HL-60 (cell line): ENCODE data around the gene CNTROB.

Source experiments
- DNase-seq, 2 experiments: peaks; one replicate each; pipeline ENCODE4 v3.0.0-alpha.2; 2010 to 2020; ENCODE audit warnings: low read depth in 1 of 2, low spot score in 1 of 2
- H3K27ac ChIP-seq: fragments of 250-450 bp; sonication (Bioruptor Pico); replicated peaks from 2 replicates; pipeline ENCODE4 v1.5.1; 2020; ENCODE audit warnings: mild to moderate bottlenecking, moderate library complexity
- H3K27me3 ChIP-seq: fragments of 250-450 bp; sonication (Bioruptor Pico); 2 replicates; pipeline ENCODE4 v1.5.1; 2021; ENCODE audit warnings: mild to moderate bottlenecking, moderate library complexity; ENCODE audit not compliant: insufficient read depth, poor library complexity, severe bottlenecking
- H3K4me3 ChIP-seq: replicated peaks from 2 replicates; pipeline ENCODE4 v1.5.1; 2011; ENCODE audit warnings: mild to moderate bottlenecking, control low read depth, low read length; ENCODE audit not compliant: insufficient read depth
- CTCF ChIP-seq: IDR thresholded peaks from one replicate; pipeline ENCODE4 v1.5.1; 2011; ENCODE audit warnings: low read length, control low read depth, inconsistent platforms; ENCODE audit not compliant: insufficient read depth
- GABPA ChIP-seq: IDR thresholded peaks from 2 replicates; pipeline ENCODE4 v1.6.1; 2012; ENCODE audit warnings: low read depth
- POLR2AphosphoS5 ChIP-seq: IDR thresholded peaks from 2 replicates; pipeline ENCODE4 v1.6.1; 2012; ENCODE audit warnings: low read depth
- REST ChIP-seq: IDR thresholded peaks from 2 replicates; pipeline ENCODE4 v1.6.1; 2012; ENCODE audit warnings: low read depth; ENCODE audit not compliant: insufficient replicate concordance
- SPI1 ChIP-seq: IDR thresholded peaks from 2 replicates; pipeline ENCODE4 v1.6.1; 2012; ENCODE audit warnings: low read depth, mild to moderate bottlenecking, borderline replicate concordance

Gene CNTROB

GRCh38 chr17:7943291-7943690 lies 11.3 kb downstream of the CNTROB start:
- Histone ChIP-seq H3K27ac (no peak overlapping the region), H3K4me3 (no peak overlapping the region), H3K27me3 (no peaks in the 10 kb centered on the region)
- no peak for DNase-seq
- TF ChIP-seq GABPA: no peak
- no peak for TF ChIP-seq SPI1
- no peak for TF ChIP-seq CTCF
- no peak for TF ChIP-seq POLR2AphosphoS5
- TF ChIP-seq REST: no peak

- TF ChIP-seq GABPA: no peak
- Histone ChIP-seq H3K27ac (no peak overlapping the region), H3K4me3 (no peak overlapping the region), H3K27me3 (no peaks in the 10 kb centered on the region)
- DNase-seq: no peak
Measured at GRCh38 chr17:7944326-7944725, 12.3 kb downstream of the CNTROB start.

- no peaks in the 10 kb centered on the region for H3K27me3 ChIP-seq
- H3K27ac ChIP-seq: no peak overlapping the region
- no peak for DNase-seq
- TF ChIP-seq REST: no peak
- no peak for TF ChIP-seq GABPA
- no peak overlapping the region for H3K4me3 ChIP-seq
Measured at GRCh38 chr17:7945651-7946050, 13.6 kb downstream of the CNTROB start.

- Histone ChIP-seq H3K27ac (no peak overlapping the region), H3K4me3 (no peak overlapping the region), H3K27me3 (no peaks in the 10 kb centered on the region)
- TF ChIP-seq GABPA (no peak), CTCF (no peak), REST (no peak), POLR2AphosphoS5 (no peak), SPI1 (no peak)
- no peak for DNase-seq
Measured at GRCh38 chr17:7946441-7946840, 14.4 kb downstream of the CNTROB start.
